Activated T-cell treated with anti-CD3 and anti-CD28 coated beads for 4 hours (primary cell): Measurements from ENCODE around the gene NUP62.
A peak's percentile ranks its signal among the peaks of the same experiment; 100 is the strongest.

Experiments used
- DNase-seq: peaks from one replicate; pipeline ENCODE4 v3.0.0-alpha.2; 2020

NUP62 gene

GRCh38 chr19:49879243-49879963 is 49.9 kb downstream of the NUP62 start:
- DNase-seq = no peak

GRCh38 chr19:49878744-49879070 is 50.6 kb downstream of the NUP62 start:
- no peak for DNase-seq

GRCh38 chr19:49877879-49878743 is 51.2 kb downstream of the NUP62 start:
- DNase-seq = peak; percentile 96

- peak; percentile 95 for DNase-seq
Measured at GRCh38 chr19:49877020-49877878, 52.1 kb downstream of the NUP62 start, which contains the start of the genes AKT1S1 and TBC1D17. Gene AKT1S1, minus strand, starts transcription at chr19:49877355. Its CDS starts 4,060 bp downstream, at chr19:49873295. Gene TBC1D17, plus strand, starts transcription at chr19:49877702. Its CDS starts 22 bp downstream, at chr19:49877724.

- peak; percentile 94 for DNase-seq
Measured at GRCh38 chr19:49876422-49877019, 52.8 kb downstream of the NUP62 start.

- peak; percentile 42 for DNase-seq
Measured at GRCh38 chr19:49875857-49876421, 53.4 kb downstream of the NUP62 start.

GRCh38 chr19:49875177-49875576 is 54.1 kb downstream of the NUP62 start:
- no peak for DNase-seq

- DNase-seq = no peak
Measured at GRCh38 chr19:49874503-49875157, 54.7 kb downstream of the NUP62 start.

- DNase-seq = no peak
Measured at GRCh38 chr19:49873834-49874233, 55.5 kb downstream of the NUP62 start.

- DNase-seq = no peak
Measured at GRCh38 chr19:49873129-49873521, 56.2 kb downstream of the NUP62 start.

GRCh38 chr19:49872245-49873128 is 56.8 kb downstream of the NUP62 start:
- DNase-seq = no peak

- no peak for DNase-seq
Measured at GRCh38 chr19:49871349-49871985, 57.8 kb downstream of the NUP62 start.

- DNase-seq = no peak
Measured at GRCh38 chr19:49870309-49870901, 58.9 kb downstream of the NUP62 start.

GRCh38 chr19:49869484-49870308 is 59.6 kb downstream of the NUP62 start:
- DNase-seq = peak; percentile 74

GRCh38 chr19:49869009-49869483 is 60.3 kb downstream of the NUP62 start:
- DNase-seq = no peak

- peak; percentile 94 for DNase-seq
Measured at GRCh38 chr19:49866933-49867782, 62.1 kb downstream of the NUP62 start, which contains the start of gene PNKP. Gene PNKP, minus strand, starts transcription at chr19:49867576. Its CDS starts 372 bp downstream, at chr19:49867204.

- no peak for DNase-seq
Measured at GRCh38 chr19:49864890-49865289, 64.4 kb downstream of the NUP62 start.

GRCh38 chr19:49863935-49864320 is 65.4 kb downstream of the NUP62 start:
- DNase-seq = no peak
